ENCODE data around the gene COPS6.
A peak's percentile ranks its signal among the peaks of the same experiment; 100 is the strongest.

COPS6 gene

DNA sequence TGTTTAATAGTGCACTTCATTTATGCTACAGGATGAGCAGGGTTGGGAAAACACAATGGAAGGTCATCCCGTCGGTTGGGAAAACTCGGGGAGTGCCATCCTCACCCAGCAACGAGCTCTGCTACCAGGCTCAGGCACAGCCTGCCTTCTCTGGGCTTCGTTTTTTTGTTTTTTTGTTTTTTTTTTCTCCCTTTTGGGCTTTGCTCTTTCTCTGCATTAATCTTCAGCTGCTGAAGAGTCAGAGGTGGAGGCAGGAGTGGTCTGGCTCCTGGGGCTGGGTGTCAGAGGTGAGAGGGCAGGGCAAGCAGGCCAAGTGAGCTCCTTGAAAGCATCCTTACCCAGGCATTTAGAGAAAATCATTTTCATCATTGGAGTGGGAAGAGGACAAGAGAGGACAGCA lies 18.8 kb upstream of the COPS6 start:
- H3K27me3 Mint-ChIP-seq: no peaks in the 10 kb centered on the region
- no peak overlapping the region for H3K27ac Mint-ChIP-seq
- DNase-seq: no peak
- peaks cover 30% of the 10 kb centered on the region for H3K9me3 Mint-ChIP-seq
- no peak overlapping the region for H3K4me3 Mint-ChIP-seq
- H3K36me3 Mint-ChIP-seq (ENCODE audit: low read depth): peaks cover 87% of the 10 kb centered on the region
- H3K4me1 Mint-ChIP-seq (ENCODE audit: low read depth): no peaks in the 10 kb centered on the region

DNA sequence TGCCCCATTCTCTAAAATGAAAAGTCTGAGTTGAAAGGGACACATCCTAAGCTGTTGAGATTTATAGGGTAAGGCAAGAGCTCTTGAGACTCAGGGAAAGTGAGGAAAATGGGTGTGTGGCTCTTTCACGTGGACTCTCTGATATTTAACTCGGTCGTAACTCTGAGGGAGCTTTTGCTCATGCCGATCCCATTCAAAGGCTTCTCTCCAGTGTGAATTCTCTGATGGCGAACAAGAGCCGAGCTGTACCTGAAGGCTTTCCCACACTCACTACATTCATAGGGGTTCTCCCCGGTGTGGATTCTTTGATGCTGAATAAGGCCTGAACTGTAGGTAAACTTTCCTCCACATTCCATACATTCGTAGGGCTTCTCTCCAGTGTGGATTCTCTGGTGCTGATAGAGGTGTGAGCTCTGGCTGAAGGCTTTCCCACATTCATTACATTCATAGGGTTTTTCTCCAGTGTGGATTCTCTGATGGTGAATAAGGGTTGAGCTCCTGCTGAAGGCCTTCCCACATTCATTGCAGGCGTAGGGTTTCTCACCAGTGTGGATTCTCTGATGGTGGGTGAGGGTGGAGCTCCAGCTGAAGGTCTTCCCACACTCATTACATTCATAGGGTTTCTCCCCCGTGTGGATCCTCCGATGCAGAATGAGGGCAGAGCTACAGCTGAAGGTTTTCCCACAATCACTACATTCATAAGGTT lies 17.6 kb upstream of the COPS6 start:
- no peak overlapping the region for H3K4me3 Mint-ChIP-seq
- no peak overlapping the region for H3K27ac Mint-ChIP-seq
- H3K4me1 Mint-ChIP-seq (ENCODE audit: low read depth): no peaks in the 10 kb centered on the region
- H3K9me3 Mint-ChIP-seq: peaks cover 30% of the 10 kb centered on the region
- no peak for DNase-seq
- H3K36me3 Mint-ChIP-seq (ENCODE audit: low read depth): peaks cover 89% of the 10 kb centered on the region
- no peaks in the 10 kb centered on the region for H3K27me3 Mint-ChIP-seq

DNA sequence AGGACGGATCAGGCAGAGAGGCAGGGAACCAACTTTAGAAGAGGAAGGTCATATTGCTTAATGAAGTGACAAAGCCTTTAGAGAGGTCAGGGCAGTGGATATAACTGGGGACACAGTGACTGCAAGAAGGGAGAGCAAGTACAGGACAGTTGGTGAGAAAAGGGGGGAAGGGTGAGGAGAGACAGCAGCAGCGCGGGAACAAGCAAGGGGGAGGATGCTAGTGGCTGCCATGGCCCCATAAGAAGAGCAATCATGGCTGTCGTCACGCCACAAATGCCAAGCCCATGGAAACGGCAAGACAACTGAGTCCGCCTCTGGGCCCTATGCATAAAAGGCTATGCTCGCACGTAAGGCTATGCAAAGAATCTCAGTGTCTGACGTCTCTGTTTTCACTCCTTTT lies 16.3 kb upstream of the COPS6 start:
- no peaks in the 10 kb centered on the region for H3K4me1 Mint-ChIP-seq (ENCODE audit: low read depth)
- peaks cover 30% of the 10 kb centered on the region for H3K9me3 Mint-ChIP-seq
- no peak overlapping the region for H3K4me3 Mint-ChIP-seq
- no peak for DNase-seq
- H3K36me3 Mint-ChIP-seq (ENCODE audit: low read depth): peaks cover 95% of the 10 kb centered on the region
- no peak overlapping the region for H3K27ac Mint-ChIP-seq
- no peaks in the 10 kb centered on the region for H3K27me3 Mint-ChIP-seq

DNA sequence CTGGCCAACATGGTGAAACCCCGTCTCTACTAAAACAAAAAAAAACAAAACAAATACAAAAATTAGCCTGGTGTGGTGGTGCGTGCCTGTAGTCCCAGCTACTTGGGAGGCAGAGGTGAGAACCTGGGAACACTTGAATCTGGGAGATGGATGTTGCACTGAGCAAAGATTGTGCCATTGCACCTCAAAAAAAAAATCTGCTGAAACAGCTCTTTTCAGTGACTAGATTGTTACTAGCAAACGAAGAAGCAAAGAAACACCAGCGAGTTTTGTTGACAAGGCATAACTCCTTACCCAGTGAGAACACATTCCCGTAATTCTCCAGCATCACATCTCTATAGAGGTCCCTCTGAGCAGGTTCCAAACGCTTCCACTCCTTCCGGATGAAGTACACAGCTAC lies 13.9 kb upstream of the COPS6 start:
- H3K9me3 Mint-ChIP-seq: peaks cover 30% of the 10 kb centered on the region
- DNase-seq: no peak
- H3K4me1 Mint-ChIP-seq (ENCODE audit: low read depth): peaks cover 10% of the 10 kb centered on the region
- no peak overlapping the region for H3K4me3 Mint-ChIP-seq
- H3K36me3 Mint-ChIP-seq (ENCODE audit: low read depth): peaks cover 95% of the 10 kb centered on the region
- no peak overlapping the region for H3K27ac Mint-ChIP-seq
- H3K27me3 Mint-ChIP-seq: no peaks in the 10 kb centered on the region

DNA sequence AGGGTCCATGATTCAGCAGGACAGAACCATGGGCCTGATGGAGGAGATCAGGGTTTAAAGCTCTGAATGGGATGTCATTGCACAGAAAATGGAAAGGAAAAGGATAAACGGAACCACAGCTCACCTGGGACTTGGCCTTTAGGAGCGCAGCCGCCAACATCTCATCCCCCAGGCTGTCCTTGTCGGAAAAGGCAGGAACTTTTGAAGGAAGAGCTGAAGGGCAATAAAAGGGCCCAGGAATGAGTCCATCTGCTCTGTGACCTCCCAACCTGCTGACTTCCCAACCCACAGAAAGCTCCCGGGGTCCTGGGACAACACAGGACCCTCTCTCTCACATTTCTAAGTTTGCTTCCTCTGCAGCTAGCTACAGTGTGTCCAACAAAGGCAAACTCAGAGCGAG lies 13.4 kb upstream of the COPS6 start:
- H3K4me1 Mint-ChIP-seq (ENCODE audit: low read depth): peaks cover 14% of the 10 kb centered on the region
- H3K9me3 Mint-ChIP-seq: peaks cover 25% of the 10 kb centered on the region
- no peaks in the 10 kb centered on the region for H3K27me3 Mint-ChIP-seq
- no peak overlapping the region for H3K4me3 Mint-ChIP-seq
- DNase-seq: no peak
- H3K36me3 Mint-ChIP-seq (ENCODE audit: low read depth): peaks cover 94% of the 10 kb centered on the region
- H3K27ac Mint-ChIP-seq: no peak overlapping the region

DNA sequence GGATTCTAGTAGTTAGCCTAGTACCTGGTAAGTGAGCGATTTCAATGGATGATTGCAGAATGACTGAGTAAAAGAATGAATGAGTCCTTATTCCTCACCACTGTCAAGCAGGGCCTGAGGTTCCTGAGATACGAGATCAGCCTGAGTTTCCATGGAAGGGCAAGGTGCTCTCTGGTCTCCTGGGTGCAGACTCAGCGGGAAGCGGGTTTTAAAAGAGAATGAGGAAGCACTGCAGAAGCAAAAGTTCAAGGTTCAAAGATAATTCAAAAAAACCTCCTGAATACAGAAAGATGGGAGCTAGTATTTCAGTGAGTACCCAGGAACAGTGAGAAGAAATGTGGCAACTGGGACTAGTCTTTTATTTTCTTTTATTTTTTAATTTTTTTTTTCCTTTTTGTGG lies 11.6 kb upstream of the COPS6 start:
- Mint-ChIP-seq H3K27me3 (no peaks in the 10 kb centered on the region), H3K27ac (no peak overlapping the region), H3K36me3 (ENCODE audit: low read depth) (peaks cover 82% of the 10 kb centered on the region), H3K9me3 (peaks cover 7% of the 10 kb centered on the region), H3K4me3 (no peak overlapping the region), H3K4me1 (ENCODE audit: low read depth) (peaks cover 21% of the 10 kb centered on the region)
- DNase-seq: no peak

DNA sequence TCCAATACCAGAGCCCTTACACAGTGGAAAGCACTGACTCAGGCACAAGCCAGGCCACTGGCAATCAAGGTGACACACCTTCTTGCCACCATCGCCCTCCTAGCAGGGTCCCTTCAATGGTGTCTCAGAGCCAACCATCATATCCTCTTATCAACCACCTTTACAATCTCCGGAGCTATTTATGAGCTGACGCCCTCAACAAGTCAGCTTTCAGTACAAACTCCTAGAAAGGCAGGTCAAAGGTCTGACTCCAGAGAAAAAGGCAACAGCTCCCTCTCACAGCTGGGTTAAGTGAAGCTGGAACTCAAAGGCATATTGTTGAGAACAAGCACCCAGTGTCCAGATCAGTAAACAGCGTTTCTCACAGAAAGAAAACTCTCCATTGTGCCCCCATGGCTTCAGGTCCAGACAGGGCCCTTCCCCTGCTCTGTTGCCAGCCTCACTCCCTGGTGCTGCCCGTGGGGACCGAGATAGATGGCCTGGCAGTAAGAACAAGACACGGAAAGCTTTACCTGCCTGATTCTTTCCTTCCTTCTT lies 9.7 kb upstream of the COPS6 start:
- no peak for DNase-seq
- H3K27ac Mint-ChIP-seq: peak overlapping the region; percentile 57
- no peaks in the 10 kb centered on the region for H3K9me3 Mint-ChIP-seq
- H3K4me3 Mint-ChIP-seq: peak overlapping the region; percentile 43
- peaks cover 63% of the 10 kb centered on the region for H3K36me3 Mint-ChIP-seq (ENCODE audit: low read depth)
- H3K27me3 Mint-ChIP-seq: no peaks in the 10 kb centered on the region
- H3K4me1 Mint-ChIP-seq (ENCODE audit: low read depth): peaks cover 28% of the 10 kb centered on the region

DNA sequence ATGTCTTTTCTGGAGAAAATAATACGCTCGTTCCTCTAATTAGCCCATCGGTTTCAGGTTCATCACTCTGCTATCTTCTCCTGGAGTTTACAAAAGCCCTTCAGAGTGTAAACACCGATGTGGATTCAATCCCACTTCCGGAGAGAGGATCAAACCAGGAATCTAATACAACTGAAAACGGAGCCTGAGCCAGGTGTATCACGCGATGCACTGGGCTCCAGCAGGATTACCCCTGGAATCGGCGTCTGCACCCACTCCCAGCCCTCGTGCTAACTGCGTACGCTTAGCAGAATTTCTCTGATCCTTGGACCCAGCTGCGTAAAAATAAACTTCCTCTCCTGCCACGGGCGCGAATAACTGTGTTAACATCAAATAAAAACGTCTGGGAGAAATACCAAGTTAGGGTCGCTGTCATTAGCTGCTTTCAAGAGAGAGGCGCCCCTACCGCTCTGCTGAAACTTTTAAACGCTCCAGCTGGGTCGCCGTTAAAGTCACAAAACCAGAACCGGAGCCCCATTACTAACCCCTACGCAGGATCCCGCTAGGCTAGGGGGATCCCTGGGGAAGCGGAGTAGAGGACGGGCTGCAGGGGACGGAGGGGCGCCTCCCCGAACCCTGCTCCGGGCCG lies 7.7 kb upstream of the COPS6 start:
- DNase-seq: no peak
- Mint-ChIP-seq H3K36me3 (ENCODE audit: low read depth) (peaks cover 44% of the 10 kb centered on the region), H3K27ac (peak overlapping the region; percentile 93), H3K4me3 (peak overlapping the region; percentile 88), H3K4me1 (ENCODE audit: low read depth) (peaks cover 28% of the 10 kb centered on the region), H3K9me3 (no peaks in the 10 kb centered on the region), H3K27me3 (no peaks in the 10 kb centered on the region)

DNA sequence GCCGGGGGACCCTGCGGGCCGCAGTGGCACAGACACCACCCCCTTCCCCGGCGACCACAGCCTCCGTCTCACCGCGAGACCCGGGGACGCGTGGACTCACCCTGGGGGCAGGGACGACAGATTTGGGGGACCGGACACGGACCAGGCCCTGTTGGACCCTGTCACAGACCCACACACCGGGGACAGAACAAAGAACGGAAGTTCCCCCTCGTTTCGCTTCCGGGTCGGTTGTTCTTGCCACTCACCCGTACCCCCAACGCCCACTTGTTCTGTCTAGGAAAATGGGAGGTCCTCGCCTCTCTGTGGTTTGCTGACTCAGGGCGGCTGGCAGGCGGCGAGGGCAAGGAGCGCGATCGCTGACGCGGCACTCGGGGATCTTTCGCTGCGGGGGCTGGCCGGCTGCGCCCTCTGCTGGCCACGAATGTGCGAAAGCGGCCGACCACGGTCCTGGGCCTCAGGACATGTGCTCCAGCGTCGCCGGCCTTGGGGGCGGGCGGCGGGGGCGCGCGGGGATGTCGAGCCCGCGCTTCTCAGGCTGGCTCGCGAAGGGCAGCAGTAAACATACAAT lies 7.2 kb upstream of the COPS6 start, which contains the start of gene ZNF3:
Gene ZNF3, minus strand, starts transcription at position 189 of the 568 bp plus-strand sequence. CDS start 4,366 bp downstream, outside the sequence.
- no peaks in the 10 kb centered on the region for H3K9me3 Mint-ChIP-seq
- peak within 1 kb of the TSS; percentile 88 for H3K4me3 Mint-ChIP-seq
- H3K4me1 Mint-ChIP-seq (ENCODE audit: low read depth): peaks cover 28% of the 10 kb centered on the region
- DNase-seq: peak; percentile 98
- peaks cover 38% of the 10 kb centered on the region for H3K36me3 Mint-ChIP-seq (ENCODE audit: low read depth)
- H3K27ac Mint-ChIP-seq: peak within 1 kb of the TSS; percentile 93
- no peaks in the 10 kb centered on the region for H3K27me3 Mint-ChIP-seq

DNA sequence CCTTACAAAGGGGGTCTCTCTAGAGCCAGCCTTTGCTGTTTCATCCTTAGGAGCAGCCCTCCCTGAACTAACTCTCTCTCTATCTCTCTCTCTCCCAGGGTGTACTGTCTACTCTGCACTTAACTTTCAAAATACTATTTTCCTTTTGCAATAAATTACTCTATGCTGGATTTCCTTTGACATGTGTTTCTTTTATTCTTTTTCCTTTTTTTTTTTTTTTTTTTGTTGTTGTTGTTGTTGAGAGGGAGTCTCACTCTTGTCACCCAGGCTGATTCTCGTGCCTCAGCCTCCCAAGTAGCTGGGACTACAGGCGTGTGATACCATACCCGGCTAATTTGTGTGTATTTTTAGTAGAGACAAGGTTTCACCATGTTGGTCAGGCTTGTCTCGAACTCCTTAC lies 5.8 kb upstream of the COPS6 start:
- H3K36me3 Mint-ChIP-seq (ENCODE audit: low read depth): peaks cover 27% of the 10 kb centered on the region
- H3K27me3 Mint-ChIP-seq: no peaks in the 10 kb centered on the region
- peaks cover 35% of the 10 kb centered on the region for H3K4me1 Mint-ChIP-seq (ENCODE audit: low read depth)
- no peak for DNase-seq
- H3K27ac Mint-ChIP-seq: peak overlapping the region; percentile 93
- H3K4me3 Mint-ChIP-seq: peak overlapping the region; percentile 88
- no peaks in the 10 kb centered on the region for H3K9me3 Mint-ChIP-seq

DNA sequence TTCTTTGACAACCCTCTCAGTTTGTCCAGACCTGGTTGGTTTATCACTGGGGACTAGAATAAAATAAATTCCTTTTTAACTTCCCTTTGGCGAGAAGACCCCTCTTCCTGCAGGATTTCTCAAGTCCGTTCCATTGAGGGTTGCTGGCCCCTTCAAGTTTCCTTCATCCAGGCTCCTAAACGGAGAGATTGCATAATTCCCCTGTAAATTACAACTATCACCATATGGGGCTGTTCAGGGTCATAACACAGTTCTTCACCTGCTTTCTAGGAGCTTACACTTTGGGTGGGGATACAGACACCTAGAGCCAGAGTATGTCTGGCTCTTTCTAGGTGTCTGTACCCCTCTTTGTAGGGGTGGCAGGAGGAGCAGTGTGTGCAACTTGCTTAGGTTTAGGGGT lies 3.3 kb upstream of the COPS6 start:
- no peak overlapping the region for H3K27ac Mint-ChIP-seq
- DNase-seq: no peak
- no peak overlapping the region for H3K4me3 Mint-ChIP-seq
- peaks cover 38% of the 10 kb centered on the region for H3K4me1 Mint-ChIP-seq (ENCODE audit: low read depth)
- peaks cover 26% of the 10 kb centered on the region for H3K36me3 Mint-ChIP-seq (ENCODE audit: low read depth)
- H3K27me3 Mint-ChIP-seq: no peaks in the 10 kb centered on the region
- no peaks in the 10 kb centered on the region for H3K9me3 Mint-ChIP-seq

DNA sequence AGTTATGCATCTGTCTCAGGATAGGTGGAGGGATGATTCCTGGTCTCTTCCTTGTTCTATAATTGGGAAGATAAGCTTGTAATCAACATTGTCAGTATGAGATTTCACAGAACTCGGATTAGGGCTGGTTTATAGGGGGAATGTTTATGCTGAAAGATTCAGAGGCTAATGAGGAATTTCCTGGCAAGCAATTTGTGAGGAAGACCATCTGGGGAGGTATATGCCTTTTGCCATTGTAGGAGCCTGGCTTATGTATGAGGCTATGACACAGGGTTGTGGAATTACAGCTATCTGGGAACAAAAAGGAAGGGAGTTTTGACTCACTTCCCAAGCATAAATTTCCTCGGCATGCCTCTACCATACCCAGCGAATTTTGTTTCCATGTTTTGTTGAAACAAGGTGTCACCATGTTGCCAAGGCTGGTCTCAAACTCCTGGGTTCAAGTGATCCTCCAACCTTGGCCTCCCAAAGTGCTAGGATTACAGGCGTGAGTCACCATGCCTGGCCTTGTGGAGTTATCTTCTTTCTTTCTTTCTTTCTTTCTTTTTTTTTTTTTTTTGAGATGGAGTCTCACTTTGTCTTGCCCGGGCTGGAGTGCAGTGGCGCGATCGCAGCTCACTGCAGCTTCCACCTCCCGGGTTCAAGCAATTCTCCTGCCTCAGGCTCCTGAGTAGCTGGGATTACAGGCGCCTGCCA lies 1.6 kb upstream of the COPS6 start:
- Mint-ChIP-seq H3K36me3 (ENCODE audit: low read depth) (peaks cover 36% of the 10 kb centered on the region), H3K4me1 (ENCODE audit: low read depth) (peaks cover 48% of the 10 kb centered on the region), H3K4me3 (no peak overlapping the region), H3K27me3 (no peaks in the 10 kb centered on the region), H3K9me3 (no peaks in the 10 kb centered on the region), H3K27ac (peak overlapping the region; percentile 97)
- DNase-seq: no peak

DNA sequence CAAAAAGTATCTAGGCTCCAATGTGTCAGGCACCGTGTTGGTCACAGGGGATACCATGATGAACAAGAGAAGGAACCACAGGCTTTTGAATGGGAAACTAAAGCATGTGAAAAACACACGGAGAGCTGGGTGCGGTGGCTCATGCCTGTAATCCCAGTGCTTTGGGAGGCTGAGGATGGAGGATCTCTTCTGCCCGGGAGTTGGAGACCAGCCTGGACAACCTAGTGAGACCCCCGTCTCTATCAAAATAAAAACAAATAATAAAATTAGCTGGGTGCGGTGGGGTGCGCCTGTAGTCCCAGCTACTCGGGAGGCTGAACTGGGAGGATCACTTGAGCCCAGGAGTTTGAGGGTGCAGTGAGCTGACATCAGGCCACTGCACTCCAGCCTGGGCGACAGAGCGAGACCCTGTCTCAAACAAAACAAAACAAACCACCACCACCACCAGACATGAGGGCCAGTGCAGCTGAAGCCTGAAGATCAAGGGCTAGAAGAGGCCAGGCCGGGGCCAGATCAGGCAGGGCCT lies 611 bp upstream of the COPS6 start:
- Mint-ChIP-seq H3K27me3 (no peaks in the 10 kb centered on the region), H3K4me3 (peak overlapping the region; percentile 96), H3K4me1 (ENCODE audit: low read depth) (peaks cover 47% of the 10 kb centered on the region), H3K36me3 (ENCODE audit: low read depth) (peaks cover 46% of the 10 kb centered on the region), H3K27ac (peak overlapping the region; percentile 97), H3K9me3 (no peaks in the 10 kb centered on the region)
- no peak for DNase-seq

DNA sequence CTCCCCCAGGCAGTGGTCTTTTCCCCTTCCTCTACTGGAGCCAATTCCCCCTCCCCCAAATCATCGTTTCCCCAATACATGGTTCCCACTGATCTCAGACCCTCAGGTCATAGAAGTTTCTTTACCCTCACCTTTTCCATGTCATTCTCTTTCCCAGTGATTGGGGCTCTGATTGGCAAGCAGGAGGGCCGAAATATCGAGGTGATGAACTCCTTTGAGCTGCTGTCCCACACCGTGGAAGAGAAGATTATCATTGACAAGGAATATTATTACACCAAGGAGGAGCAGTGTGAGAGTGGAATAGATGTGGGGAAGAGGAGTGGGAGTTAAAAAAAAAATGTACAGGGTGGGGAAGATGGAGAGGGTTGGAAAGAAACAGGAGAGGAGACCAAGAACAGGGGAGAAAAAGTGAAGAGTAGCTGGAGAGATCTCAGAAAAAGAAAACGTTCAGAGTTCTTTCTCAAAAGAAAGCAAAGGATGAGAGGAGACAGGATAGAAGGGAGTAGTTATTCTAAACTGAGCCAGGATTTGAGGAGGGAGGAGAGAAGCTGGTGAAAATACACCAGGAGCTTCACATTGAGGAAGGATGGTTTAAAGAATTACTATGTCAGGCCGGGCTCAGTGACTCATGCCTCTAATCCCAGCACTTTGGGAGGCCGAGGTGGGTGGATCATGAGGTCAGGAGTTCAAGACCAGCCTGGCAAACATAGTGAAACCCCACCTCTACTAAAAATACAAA lies 858 bp downstream of the COPS6 start:
- peaks cover 55% of the 10 kb centered on the region for H3K4me1 Mint-ChIP-seq (ENCODE audit: low read depth)

More for the DNA sequence above, 858 bp downstream of the COPS6 start:
- Mint-ChIP-seq H3K27me3 (no peaks in the 10 kb centered on the region), H3K27ac (peak overlapping the region; percentile 97), H3K4me3 (peak overlapping the region; percentile 96), H3K9me3 (no peaks in the 10 kb centered on the region), H3K36me3 (ENCODE audit: low read depth) (peaks cover 61% of the 10 kb centered on the region)
- DNase-seq: no peak

Measured in activated T-cell treated with anti-CD3 and anti-CD28 coated beads, Interleukin-2, amount 50 U/mL, for 24 hours (primary cell).